ENCODE results near the gene DMBX1.
A peak's percentile ranks its signal among the peaks of the same experiment; 100 is the strongest.

DMBX1 gene

DNA sequence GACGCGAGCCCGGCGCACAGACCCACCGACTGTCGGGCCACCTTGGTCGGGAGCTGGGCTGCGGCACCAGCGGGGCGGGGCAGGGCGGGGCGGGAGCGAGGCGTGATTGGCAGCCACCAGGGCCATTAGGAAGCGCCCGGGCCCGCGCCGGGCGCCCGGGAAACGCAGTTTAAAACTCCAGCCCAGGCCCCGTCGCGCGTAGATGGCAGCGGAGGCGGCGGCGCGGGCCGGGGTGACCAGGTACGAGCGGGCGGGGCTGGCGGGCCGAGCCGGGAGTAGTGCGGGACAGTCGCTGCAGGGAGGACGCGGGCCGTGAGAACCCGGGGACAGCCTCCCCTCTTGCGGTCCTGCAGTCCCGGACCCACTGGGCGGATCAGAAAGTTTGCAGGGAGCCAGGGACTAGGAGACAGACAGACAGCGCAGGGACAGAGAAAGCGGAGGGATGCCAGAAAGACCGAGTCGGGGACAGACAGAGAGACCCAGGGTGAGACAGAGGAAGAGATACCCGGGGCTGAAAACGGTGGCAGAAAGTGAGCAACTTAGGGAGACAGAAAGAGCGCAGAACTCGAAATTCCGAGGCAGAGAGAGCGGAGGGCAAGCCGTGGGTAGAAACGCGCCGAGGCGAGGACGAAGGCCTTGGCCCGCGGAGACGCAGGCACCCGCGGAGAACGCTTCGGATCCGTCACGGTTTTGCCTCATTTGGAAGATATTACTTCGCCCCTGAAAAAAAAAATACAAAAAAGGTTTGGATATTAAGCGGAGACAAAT is at the start of gene DMBX1:
Gene DMBX1 (plus strand): TSS at position 199 of the 768 bp plus-strand sequence. CDS start 17,175 bp downstream, outside the sequence.
- DNase-seq (ENCODE audit: low read depth): no peak

DNA sequence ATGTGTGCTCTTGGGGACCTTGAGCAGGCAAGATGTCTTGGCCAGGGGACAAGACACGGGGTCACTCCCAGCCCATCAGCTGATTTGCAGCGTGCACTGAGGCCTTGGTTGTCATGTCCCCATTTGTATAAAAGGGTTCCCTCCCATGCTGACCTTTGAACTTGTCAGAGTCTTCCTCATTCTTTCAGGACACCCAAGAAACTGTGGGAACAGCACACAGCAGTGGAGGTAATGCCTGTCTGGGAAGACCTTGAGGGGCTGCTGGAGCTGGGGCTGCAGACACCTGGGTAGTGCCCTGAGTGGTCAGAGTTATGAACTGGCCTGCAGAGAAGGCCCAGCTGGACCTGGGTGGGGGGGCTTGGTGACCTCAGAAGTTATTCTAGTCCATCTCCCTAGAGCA is 49.2 kb upstream of the DMBX1 start:
- no peak for DNase-seq (ENCODE audit: low read depth)

DNA sequence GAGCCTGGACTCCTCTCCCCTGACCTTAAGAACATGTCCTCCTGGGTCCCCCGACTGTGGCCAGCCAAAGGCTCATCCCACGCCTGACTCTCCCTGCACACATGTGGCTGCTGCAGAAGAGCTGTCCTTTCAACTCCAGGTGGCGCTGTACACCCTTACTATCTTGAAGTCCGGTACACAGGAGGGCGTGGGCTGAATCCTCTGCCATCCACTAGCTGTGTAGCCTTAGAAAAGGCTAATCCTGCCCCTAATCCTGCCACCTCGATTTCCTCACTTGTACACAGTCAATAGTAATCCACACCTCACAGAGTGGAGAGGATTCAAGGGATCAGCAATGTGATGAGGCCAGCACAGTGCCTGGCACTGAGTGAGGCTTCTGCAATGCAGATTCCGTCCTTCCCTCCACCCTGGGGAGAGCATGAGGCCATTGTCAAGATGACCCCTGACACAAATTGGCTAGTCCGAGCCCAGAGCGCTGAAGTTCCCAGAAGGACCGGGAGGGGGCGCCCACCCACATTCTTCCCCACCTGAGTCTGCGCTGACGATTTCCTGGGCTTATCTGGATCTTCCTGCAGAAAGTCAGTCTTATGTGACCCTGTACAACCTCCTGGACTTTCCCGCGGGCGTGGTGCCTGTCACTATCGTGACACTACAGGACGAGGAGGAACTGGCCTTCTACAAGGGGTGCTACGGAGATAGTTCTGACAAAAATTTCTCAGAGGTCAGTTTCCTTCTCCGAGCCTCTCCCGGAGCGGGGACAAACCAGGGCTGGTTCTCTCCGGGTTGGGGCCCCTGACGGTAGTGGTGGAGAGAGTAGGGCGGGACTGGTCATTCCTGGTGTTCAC is 47.1 kb upstream of the DMBX1 start:
- DNase-seq (ENCODE audit: low read depth): peak; percentile 45

DNA sequence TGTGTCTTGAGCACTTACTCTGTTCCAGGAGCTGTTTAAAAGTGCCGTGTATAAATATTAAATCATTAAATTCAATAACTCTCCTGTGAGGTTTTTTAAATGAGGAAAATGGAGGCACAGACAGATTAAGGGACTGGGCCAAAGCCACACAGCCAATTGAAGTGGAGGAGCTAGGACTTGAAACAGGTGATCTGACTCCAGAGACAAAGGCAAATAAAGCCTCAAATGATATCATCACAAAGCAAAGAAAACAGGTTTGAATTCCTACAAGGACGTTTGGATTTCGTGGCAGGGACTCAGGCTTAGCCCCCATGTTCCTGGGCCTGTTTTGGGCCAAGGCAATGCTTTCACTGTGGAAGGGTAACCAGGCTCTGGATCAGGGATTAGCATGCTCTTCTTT is 45.2 kb upstream of the DMBX1 start:
- DNase-seq (ENCODE audit: low read depth): no peak

DNA sequence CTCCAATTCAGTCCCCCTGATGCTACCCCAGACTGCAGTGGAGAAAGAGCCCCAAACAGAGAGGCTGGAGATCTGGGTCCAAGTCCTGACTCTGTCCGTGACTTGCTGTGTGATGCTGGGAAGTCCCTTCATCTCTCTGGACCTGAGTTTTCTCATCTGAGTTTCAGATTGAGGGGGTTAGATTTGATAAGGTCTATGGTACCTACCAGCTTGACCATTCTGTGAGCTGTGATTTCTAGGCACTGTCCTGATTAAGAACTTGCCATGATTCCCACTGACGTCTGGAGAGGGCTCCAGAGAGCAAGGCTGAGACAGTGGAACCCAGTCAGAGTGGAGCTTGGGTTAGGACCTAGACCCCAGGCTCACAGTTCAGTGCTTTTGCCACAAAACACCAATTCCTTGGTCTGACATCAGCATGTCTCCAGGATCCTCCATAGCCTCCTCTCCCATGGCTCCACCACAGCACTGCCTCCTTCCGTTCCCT is 43.8 kb upstream of the DMBX1 start:
- no peak for DNase-seq (ENCODE audit: low read depth)

DNA sequence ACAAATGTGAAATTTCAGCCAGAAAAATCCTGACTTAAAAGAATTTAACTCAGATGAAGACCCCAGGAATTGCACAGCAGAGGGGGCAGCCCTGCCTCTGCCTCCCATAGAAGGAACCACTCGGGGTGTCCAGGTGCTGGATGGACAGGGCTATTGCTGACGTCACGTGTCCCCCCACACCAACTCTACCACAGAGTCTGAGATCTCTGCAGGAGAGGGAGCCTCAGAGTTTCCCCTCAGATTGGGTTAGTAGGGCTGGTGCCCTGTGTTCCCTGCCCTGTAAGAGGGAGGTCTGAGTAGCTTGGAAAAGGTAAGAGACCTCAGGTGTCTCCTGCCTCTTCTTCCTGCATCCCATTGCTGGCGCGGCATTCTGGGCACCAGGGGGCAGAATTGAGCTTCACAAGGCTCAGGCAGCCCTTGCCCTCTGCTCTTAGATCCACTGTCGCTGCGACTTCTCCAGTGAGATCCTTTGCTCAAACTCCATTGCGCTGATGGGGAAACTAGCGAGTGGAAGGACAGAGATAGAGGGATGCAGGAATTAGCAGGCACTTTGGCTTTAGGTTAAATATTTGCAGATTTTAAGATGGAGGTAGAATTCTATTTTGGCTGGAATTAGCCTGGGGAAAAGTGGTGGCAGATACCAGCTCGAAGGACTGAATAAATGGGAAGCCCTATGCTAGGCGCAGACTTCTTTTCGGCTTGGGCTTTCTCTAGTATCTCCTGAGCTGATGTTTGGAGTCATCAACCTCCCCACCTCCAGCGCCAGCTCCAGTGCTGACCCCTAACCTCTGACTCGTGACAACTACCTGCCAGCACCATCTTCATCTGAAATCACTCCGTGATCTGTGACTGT is 42.8 kb upstream of the DMBX1 start:
- DNase-seq (ENCODE audit: low read depth): peak; percentile 60

DNA sequence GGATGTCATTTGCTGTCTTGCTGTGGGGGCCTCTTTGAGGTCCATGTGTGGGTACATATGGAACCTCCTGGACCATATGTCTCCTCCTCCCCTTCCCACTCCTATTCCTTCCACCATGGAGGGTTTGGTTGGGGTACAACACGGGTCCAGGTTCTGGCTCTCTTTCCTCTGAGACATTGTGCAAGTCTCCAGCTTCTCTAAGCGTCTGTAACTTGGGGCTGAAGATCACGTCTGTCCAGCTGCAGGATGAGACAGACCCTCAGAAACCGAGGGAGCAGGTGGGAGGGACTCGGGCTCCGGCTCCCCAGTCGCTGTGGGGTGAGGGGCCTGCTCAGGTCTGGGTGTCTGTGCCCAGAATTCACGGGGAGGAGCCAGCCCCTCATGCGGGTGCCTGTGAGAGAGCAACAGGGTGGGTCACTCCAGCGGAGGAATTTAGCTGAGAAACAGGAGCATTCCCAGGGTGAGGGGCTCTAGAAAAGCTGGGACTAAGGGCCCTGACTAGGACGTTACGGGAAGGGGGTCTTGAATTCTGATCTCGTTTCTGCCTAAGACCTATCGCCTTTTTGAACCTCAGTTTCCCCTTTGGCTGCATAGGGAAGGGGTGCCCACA is 42.0 kb upstream of the DMBX1 start:
- DNase-seq (ENCODE audit: low read depth): no peak

DNA sequence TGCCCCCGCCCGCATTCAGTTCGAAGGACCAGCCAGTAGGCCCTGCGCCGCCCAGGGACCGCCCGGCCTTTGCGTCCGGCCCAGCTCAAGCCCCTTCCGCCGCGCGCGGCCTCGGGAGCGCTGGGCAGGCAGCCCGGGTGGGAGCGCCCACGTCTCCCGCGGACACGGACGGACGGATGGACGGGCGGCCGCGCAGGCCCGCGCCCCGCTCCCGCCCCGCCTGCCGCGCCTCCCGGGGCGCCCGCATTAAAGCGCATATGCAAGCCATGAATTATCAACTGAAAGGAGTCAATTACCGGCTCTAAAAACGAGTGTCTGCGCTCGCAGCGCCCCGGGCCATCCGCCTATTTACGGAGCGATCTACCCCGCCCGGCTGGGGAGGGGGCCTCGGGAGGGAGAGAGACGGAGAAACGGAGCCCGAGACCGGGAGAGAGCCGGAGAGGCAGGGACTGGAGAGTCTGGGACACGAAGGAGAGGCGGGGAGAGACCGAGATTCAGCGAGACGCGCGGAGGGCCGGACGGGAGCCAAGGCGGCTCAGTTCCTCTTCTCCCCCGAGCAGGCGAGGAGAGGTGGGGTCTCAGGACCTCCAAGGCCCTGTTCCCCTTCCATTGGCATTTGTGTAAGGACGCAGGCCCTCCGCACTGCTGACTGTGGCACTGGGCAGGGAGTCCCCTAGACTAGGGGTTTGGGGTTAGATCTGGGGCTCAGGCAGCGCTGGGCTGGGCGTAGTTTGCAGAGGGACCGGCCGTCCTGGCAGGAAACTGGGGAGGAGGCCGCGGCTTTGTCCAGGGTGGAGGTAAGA is 41.3 kb upstream of the DMBX1 start:
- no peak for DNase-seq (ENCODE audit: low read depth)

DNA sequence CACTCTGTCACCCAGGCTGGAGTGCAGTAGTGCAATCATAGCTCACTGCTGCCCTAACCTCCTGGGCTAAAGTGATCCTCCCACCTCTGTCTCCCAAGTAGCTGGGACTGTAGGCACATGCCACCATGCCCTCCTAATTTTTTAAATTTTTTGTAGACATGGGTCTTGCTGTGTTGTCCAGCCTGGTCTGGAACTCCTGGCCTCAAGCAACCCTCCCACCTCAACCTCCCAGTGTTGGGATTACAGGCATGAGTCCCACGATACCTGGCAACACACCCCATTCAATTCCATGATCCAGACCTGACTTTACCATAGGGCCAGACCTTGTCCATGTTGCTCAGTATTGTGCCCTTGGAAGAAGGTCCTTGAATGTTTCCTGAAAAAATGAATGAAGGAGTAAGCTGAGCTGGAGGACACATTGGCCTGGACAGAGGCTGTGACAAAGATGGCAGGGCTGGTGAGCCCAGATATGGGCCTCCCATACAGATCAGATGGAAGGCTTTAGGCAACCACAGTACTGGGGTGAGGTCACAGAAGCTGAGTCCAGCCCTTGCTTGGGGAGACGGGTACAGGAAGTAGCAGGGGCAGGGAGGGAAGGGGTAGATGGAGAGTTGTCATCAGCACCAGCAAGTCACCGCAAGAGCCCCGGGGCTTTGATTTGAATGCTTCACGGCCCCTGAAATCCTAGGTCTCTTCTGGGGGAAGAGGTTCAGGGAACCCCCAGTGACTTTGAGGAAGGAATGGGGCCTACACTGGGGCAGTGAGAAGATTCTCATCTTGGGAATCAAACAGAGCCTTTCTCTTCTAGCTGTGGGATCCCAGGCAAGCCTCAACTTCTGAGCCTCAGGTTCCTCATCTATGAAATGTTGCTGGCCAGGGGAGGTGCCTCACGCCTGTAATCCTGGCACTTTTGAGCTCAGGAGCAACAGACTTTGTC is 40.1 kb upstream of the DMBX1 start:
- no peak for DNase-seq (ENCODE audit: low read depth)

DNA sequence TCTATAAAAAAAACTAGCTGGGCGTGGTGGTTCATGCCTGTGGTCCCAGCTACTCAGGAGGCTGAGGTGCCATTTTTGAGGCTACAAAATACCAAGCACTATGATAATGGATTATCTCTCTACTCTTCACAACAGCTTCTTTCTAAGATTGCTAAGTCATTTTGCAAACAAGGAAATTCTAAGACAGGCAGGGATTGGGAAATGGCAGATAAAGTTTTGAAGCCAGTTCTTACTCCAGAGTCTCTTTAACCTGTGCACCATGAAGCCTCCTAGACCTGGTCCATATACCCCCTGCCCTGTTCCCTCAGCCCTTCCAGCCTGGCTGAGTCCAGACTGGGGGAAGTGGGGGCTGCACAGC is 39.5 kb upstream of the DMBX1 start:
- no peak for DNase-seq (ENCODE audit: low read depth)

DNA sequence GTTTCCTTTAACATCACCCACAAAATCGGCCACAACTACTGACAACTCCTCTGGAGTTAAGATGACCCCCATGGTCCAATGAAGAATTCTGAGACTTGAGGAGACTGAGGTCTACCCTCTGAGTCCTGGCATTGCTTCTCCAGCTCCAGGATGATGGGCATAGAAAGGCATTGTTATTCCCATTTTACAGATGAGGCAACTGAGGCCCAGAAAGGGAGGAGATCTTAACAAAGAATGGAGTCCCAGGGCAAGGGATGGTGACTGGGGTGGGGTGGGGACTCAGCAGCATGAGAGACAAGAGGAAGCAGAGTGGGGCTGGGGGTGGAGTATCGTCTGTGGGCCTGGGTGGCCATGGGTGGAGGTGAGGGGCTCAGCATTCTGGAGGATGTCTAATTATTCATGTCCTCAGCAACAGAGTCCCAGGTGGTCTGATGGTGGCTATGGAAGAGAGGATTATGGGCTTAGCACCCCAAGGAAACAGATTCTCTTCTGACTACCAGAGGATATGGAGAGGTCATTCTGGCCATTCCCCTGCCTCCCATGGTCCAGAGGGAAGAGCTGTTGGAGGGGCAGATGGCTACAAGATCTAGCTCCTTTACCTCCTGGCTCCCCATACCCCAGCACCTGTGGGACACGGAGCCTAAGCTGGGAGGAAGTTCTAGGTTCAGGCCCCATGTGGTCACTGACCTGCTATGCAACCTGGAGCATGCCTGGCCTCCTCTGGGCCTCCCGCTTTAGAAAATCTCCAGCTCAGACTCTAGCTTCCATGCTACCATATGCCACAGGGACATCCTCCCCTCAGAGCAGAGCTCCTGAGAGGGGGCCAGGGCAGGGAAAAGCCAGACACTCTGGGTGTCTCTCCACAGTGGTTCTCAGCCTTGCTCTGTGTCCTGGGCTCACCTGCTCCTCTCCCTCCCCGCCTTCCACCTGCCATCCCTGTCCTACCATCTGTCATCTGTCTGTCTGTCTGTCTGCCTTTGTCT is 37.4 kb upstream of the DMBX1 start:
- DNase-seq (ENCODE audit: low read depth): no peak

DNA sequence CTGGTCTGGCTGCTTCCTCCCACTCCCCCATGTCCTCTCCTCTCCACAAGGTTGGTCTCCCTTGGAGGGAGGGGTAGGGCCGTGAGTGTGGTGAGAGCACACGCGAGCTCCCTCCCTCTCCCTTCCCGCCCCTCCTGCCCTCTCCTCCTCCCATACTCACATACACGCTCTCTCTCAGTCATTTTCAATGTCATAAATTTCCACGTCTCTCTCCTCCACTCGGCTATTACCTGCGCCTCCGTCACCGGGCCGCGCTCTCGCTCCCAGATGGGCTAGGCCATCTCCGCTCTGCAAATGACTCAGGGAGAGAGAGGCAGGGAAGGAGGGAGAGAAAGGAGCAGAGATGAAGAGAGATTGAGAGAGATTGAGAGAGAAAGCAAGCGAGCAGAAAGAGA is 36.7 kb upstream of the DMBX1 start:
- no peak for DNase-seq (ENCODE audit: low read depth)

DNA sequence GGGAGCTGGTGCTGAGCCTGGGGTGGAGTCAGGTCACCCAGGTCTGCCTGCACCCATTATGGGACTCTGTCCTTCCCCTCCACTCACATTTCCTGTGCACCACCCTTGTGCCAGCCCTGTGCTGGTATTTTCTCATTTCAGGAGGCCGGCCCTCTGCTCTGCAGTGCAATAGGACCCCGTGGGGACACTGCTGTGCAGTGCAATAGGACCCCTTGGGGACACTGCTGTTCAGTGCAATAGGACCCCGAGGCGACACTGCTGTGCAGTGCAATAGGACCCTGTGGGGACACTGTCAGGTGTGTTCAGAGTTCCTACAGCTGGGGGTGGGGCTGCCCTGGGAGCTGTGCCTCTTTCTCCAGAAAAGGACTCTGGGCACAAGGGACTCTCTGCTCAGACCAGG is 36.2 kb upstream of the DMBX1 start:
- no peak for DNase-seq (ENCODE audit: low read depth)

DNA sequence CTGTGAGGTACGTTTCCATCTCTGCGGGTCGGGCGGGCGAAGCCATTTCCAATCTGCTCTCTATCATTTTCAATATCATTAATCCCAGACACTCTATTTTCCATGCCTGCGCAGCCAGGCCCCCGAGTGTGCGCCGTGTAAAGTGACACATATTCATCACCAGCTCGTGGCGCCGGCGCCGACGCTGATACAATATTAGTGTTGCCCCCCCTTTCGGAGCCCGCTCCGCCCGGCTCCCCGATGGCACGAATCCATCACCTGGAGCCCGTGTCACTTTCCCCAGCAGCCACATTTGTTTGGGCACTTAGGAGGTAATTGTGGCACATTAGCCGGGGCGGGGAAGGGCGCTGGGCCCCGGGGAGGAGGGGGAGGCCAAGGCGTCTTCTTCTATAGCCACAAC is 33.7 kb upstream of the DMBX1 start:
- no peak for DNase-seq (ENCODE audit: low read depth)

DNA sequence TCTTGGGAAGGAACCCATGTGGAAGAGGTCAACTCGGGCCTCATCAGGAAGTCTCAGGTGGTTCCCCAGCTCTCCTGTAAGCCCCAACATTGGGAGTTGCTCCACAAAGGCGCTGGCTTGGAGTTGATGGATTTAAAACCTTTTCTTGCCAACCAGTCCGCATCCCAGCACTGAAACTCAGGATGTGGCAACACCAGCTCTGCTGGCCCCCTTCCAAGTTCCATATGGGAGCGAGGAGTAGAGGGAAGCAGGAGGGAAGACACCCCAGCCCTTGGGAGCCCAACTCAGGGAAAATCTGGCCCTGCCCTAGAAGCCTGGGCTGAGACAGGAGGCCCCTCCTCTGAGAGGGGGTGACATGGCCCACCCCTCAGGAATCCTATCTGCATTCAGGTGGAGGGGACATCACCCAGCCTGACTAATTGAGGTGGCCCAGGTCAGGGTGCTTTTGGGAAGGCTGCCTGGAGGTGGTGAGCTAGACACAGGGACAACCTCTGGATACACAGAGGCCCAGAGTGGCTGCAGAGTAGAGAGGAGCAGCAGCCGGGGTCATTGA is 33.1 kb upstream of the DMBX1 start:
- DNase-seq (ENCODE audit: low read depth): no peak

DNA sequence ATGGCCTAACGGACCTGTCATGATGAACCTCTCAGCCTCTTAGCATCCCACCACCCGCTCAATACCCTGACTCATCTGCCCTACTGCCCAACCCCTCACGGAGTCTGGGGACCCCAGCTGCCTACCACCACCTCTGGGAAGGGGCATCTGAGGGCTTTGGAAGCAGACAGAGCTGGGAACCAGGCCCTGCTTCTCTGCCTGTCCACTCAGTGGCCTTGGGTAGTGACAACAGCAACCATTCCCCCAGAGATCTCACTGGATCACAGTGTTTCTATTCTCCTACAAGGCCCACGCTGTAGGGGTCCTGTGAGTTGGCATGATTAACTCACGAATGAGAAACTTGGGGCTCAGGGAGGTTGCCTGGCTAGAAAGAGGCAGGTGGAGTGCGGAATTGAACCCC is 32.5 kb upstream of the DMBX1 start:
- DNase-seq (ENCODE audit: low read depth): no peak

DNA sequence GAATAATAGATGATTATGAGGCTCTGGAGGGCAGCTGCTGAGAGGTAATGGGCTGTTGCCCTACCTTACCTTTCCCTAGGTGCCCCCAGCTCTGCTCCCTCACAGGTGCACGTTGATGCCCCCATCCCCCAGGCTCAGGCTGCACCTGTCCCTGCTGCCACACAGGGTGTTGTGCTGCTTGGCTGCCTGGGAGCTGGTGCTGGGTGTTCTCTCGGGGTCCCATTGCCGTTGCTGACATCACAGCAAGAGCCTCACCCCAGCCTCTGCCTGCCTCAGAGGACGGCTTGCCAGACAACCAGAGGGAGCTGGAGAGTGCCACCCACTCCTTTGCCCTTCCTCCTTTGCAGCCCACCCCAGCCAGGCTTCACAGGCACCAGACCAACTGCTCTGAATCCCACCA is 31.4 kb upstream of the DMBX1 start:
- no peak for DNase-seq (ENCODE audit: low read depth)

DNA sequence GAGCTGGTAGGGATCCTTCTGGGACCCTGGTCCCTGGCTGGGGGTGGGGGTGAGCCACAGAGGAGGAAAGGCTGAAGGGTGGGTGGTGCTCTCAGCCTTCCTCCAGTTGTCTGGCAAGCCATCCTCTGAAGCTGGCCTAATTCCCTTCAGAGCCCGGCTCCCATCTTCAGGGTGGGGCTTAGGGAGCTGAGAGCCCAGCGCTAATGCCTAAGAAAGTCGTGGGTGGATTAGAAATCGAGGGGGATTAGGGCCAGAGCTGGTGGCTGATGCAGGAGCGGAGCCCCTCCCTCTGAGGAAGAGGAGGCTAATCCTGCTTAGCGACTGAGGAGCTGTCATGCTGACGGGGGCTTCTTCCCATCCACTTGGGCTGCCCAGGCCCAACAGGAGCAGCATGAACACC is 30.8 kb upstream of the DMBX1 start:
- no peak for DNase-seq (ENCODE audit: low read depth)
